Keratinocyte (primary cell): ENCODE measurements around the gene VANGL2.

Source experiments
- EZH2 ChIP-seq: IDR thresholded peaks from one replicate; pipeline ENCODE4 v1.6.1; 2012; ENCODE audit warnings: inconsistent platforms, mild to moderate bottlenecking, low read length, moderate library complexity
- TF ChIP-seq, protein P1 (sequence below), 3 experiments: IDR thresholded peaks in 1 of 3; conservative IDR thresholded peaks in 1 of 3; optimal IDR thresholded peaks in 1 of 3; 2 replicates in 2 of 3; 3 replicates in 1 of 3; pipeline versions ENCODE3 to v1.5.1; 2011; ENCODE audit warnings: low read length in 3 of 3, mild to moderate bottlenecking in 3 of 3, moderate library complexity in 2 of 3, control low read depth in 1 of 3, inconsistent platforms in 1 of 3; ENCODE audit not compliant: insufficient read depth in 2 of 3; ENCODE audit errors: extremely low read depth in 1 of 3

DNA sequence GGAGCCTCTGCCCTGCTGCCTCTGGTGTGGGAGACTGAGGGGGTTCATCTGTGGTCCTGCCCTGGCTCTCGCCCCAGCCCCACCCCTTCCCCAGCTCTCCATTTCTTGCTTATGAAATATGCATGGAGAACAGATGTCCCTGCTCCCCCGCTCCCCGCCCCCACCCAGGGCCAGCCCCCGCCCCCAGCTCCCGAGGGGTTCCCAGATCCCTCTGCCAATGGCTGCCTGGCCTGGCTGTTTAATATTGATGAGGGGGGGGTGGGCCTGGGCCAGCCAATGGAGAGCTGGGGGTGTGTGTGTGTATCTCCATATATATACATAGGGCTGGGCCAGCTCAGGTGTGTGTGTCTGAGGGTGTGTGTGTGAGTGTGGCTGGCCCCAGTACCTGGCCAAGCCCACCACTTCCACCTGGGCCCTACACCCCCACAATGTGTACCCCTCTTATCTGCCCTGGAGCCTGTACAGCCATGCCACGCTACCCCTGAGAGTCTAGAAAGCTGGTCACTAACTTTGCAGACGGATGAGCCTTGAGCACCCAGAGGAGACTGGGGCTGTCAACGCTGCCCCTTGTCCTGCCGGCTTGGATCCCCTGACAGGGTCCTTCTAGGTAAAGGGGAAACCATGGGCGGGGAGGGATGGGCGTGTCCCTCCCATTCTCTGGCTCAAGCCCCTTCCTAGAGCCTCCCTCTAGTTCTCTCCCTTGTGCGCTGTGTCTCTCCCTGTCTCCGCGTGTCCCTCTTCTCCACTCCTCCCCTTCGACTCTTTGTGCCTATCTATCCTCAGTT is 33.4 kb upstream of the VANGL2 start, which contains the start of gene NHLH1:
- TF ChIP-seq, protein P1, sequence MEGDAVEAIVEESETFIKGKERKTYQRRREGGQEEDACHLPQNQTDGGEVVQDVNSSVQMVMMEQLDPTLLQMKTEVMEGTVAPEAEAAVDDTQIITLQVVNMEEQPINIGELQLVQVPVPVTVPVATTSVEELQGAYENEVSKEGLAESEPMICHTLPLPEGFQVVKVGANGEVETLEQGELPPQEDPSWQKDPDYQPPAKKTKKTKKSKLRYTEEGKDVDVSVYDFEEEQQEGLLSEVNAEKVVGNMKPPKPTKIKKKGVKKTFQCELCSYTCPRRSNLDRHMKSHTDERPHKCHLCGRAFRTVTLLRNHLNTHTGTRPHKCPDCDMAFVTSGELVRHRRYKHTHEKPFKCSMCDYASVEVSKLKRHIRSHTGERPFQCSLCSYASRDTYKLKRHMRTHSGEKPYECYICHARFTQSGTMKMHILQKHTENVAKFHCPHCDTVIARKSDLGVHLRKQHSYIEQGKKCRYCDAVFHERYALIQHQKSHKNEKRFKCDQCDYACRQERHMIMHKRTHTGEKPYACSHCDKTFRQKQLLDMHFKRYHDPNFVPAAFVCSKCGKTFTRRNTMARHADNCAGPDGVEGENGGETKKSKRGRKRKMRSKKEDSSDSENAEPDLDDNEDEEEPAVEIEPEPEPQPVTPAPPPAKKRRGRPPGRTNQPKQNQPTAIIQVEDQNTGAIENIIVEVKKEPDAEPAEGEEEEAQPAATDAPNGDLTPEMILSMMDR (optimal IDR thresholded peaks at IDR 0.05 in 1 of 3, IDR thresholded peaks at IDR 0.05 in 1 of 3, conservative IDR thresholded peaks at IDR 0.05 in 1 of 3; ENCODE audit: extremely low read depth in 1 of 3, insufficient read depth in 2 of 3, low read length in 3 of 3), result no peak
- TF ChIP-seq EZH2, result no peak
